HL-60 (cell line): ENCODE data around the gene CERS6.

Source experiments
- TF ChIP-seq, protein P1 (sequence below): IDR thresholded peaks from one replicate; pipeline ENCODE4 v1.5.1; 2011; ENCODE audit warnings: low read length, control low read depth, inconsistent platforms; ENCODE audit not compliant: insufficient read depth
- TF ChIP-seq, protein P2 (sequence below): IDR thresholded peaks from 2 replicates; pipeline ENCODE4 v1.6.1; 2012; ENCODE audit warnings: low read depth; ENCODE audit not compliant: insufficient replicate concordance

GRCh38 chr2:168600949-168601348, 144.9 kb downstream of the CERS6 start:
- TF ChIP-seq, protein P1, sequence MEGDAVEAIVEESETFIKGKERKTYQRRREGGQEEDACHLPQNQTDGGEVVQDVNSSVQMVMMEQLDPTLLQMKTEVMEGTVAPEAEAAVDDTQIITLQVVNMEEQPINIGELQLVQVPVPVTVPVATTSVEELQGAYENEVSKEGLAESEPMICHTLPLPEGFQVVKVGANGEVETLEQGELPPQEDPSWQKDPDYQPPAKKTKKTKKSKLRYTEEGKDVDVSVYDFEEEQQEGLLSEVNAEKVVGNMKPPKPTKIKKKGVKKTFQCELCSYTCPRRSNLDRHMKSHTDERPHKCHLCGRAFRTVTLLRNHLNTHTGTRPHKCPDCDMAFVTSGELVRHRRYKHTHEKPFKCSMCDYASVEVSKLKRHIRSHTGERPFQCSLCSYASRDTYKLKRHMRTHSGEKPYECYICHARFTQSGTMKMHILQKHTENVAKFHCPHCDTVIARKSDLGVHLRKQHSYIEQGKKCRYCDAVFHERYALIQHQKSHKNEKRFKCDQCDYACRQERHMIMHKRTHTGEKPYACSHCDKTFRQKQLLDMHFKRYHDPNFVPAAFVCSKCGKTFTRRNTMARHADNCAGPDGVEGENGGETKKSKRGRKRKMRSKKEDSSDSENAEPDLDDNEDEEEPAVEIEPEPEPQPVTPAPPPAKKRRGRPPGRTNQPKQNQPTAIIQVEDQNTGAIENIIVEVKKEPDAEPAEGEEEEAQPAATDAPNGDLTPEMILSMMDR: no peak
- TF ChIP-seq, protein P2, sequence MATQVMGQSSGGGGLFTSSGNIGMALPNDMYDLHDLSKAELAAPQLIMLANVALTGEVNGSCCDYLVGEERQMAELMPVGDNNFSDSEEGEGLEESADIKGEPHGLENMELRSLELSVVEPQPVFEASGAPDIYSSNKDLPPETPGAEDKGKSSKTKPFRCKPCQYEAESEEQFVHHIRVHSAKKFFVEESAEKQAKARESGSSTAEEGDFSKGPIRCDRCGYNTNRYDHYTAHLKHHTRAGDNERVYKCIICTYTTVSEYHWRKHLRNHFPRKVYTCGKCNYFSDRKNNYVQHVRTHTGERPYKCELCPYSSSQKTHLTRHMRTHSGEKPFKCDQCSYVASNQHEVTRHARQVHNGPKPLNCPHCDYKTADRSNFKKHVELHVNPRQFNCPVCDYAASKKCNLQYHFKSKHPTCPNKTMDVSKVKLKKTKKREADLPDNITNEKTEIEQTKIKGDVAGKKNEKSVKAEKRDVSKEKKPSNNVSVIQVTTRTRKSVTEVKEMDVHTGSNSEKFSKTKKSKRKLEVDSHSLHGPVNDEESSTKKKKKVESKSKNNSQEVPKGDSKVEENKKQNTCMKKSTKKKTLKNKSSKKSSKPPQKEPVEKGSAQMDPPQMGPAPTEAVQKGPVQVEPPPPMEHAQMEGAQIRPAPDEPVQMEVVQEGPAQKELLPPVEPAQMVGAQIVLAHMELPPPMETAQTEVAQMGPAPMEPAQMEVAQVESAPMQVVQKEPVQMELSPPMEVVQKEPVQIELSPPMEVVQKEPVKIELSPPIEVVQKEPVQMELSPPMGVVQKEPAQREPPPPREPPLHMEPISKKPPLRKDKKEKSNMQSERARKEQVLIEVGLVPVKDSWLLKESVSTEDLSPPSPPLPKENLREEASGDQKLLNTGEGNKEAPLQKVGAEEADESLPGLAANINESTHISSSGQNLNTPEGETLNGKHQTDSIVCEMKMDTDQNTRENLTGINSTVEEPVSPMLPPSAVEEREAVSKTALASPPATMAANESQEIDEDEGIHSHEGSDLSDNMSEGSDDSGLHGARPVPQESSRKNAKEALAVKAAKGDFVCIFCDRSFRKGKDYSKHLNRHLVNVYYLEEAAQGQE: no peak
